CD4-positive, alpha-beta T cell treated with Interleukin-6 for 4 hours (primary cell): ENCODE measurements around the gene ARID1B.

Experiments used
- DNase-seq: peaks from one replicate; pipeline ENCODE4 v3.0.0-alpha.2; 2020; ENCODE audit warnings: mixed read lengths

Gene ARID1B

DNA sequence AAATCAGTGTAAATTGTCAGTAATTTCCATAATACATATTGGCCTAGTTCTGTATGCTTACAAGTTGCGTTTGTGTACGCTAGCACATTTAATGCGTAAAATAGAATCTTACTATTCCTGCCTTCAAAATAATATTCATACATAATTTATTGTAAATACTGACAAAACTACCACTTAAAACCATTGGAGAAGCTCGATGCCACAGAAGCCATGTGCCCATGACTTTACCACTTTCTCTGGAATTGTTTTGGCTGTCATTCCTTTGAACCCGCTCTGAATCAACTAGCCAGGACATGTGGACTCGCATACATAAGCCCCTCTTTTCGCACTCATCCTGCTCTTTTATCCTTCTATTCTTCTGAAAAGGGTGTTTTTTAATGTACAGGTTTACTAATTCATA lies 394.6 kb downstream of the ARID1B start:
- DNase-seq: no peak

GRCh38 chr6:157172231-157172701 lies 395.1 kb downstream of the ARID1B start:
- DNase-seq: no peak

DNA sequence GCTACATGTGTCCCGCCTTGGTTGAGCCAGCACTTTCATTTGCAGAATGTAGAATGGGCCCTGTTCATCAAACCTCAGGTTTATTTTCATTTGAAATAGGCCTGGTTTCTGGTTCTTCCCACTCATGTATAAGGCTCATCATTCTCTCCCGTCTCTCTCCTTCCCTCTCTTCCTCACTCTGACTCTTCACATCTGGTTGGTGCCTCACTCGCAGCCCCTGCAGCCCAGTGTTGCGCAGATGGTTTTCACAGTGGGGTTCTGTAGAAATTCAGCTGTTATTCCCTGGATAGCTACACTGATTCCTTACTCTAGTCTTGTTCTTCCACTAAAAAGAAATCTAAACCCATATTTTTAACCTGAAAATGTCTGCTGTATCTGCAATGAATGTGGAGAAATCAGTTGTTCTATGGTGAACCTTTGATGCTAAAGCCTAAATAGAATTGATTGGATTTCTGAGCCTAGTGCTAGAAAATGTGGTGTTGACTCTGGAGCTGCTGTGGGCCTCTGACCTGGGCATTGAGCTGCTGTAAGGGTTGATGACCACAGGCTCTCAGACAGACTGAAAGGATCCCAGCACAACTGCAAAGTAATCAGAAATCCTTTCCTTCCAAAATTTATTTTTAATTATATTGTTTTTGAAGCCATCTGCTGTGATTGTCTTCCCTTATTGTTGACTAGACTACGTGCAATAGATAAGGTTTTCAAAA lies 395.8 kb downstream of the ARID1B start:
- DNase-seq: no peak

DNA sequence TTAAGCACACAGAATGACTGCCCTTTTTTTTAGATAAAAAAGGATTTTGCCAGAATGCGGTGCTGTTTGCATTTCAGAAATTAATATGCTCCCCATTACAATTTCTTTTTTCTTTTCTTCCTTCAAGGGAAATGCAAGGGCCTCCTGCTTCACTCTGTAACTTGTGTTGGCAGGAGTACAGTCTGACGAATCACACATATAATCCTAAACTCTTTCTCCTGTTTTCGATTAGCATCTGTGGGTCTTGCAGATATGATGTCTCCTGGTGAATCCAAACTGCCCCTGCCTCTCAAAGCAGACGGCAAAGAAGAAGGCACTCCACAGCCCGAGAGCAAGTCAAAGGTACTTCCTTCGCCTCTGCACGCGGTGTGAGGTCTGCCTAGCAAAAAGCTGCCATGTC lies 396.6 kb downstream of the ARID1B start:
- no peak for DNase-seq

GRCh38 chr6:157174731-157175130 lies 397.6 kb downstream of the ARID1B start:
- no peak for DNase-seq

DNA sequence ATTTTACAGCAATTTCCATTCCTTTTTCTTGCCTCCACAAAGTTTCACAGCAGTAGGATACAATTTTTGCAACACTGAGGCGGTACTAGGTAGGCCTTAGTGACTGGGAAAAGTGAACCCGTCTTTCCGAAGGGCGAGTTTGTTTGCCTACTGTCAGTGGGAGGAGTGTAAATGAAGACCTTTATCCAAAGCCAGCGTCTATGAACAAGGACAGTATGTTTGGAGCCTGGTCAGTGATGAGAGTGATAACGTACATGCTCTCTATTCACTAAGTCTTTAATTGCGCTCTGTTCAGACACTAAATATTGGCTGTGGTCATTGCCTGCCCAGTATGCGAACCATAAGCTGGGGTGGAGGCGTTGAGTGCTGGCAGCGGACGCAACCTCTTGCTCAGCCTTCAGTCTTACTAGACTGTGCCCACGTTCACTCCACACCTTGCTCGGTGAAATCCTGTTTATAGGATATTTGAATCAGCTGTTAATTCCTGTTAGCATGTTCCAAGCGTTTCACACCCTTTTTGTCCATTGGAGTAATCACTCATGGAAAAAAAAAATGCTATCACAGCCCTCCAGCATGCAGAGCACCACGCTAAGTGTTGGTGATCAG lies 400.7 kb downstream of the ARID1B start:
- no peak for DNase-seq

DNA sequence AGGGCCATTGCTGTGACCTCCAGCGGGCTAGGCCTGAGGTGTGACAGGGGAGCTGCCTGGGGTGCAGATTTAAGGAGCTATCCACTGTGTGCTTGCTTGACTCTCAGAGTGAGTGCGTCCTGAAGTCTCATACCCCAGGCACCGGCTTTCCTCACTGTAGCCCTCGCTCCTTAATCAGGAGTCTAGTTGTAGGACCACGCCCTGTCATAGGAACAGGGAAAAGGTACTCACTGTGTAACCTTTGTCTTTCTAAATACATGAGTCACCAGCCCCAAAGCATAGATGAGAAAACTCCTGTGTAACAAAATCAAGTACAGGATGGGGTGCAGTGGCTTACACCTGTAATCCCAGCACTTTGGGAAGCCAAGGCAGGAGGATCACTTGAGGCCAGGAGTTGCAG lies 404.5 kb downstream of the ARID1B start:
- DNase-seq: no peak

DNA sequence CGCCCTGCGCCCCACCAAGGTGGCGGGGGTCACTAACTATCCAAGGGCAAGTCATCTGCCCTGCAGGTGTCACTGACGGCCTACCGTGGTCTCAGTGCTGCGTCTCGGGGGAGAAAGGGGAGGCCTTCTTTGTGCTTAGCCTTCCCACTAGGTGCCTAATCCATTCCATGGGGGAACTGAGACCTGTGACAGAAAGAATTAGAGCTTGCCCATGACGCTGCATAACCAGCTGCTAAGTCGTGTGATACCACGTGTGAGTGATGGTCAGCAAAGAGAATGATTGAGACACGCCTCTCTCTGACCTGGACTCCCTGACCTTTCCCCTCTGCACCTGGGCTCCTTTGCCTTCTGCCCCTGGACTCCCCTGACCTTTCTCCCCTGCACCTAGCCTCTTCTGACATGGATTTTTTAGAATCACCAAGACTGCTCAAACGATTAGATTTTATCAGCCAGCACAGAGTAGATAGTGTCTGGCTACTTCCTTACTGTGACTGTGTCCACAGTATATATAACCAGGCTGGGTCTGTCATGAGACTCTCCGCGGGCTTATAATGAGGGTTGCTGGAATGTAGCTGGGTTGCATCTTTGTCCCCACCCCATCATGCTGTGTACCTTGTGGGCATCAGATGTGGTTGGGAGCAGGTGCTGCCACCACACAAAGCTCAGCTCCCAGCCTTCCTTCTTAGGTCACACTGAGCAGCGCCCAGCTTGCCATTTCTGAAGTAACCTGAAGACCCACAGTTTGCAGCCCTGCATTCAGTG lies 405.5 kb downstream of the ARID1B start:
- DNase-seq: no peak

DNA sequence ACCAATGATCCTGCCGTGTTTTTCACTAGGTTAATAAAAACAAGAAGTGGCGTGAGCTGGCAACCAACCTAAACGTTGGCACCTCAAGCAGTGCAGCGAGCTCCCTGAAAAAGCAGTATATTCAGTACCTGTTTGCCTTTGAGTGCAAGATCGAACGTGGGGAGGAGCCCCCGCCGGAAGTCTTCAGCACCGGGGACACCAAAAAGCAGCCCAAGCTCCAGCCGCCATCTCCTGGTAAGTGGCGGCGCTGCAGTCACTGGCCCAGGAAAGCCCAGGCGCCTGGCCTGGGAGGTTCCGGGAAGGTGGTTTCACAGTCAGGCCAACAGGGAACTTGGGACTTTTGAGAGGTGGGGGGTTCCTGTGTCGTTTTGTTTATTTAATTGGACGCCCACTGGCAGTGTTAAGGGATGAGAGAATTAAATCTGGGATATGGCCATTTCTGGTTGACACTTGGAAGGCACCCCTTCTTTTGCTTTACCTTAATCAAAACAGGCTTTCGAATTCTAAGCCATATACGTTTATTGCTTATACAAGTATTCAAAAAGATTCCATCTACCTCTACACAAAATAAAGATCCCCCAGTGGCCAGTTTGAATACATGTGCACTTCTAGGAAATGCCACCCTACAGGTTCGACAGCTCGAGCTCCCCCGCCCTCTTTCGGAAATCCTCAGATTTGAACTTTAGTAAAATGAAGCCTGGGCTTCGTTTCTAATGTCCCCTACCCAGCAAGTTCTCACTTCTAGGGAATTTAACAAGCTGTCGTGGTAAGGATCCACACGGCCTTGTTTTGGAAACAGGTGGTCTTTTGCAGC lies 407.2 kb downstream of the ARID1B start:
- peak; percentile 63 for DNase-seq

DNA sequence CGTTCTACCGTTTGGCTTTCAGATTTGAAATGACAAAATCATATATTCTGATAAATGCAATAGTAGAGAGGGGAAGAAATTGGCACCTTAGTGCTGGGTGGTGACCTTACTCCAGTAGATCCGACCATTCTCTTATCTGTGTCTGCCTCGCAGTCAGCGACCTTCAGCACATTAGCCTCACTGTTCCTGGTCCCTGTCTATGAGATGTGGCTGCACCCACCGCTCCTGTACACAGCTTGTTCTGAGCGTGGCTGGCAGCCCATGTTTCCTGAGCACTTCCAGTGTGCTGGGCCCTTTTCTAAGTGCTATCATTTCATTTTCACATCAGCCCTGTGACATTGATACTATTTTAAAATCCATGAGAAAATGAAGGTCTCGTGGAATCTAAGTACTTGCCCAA lies 408.0 kb downstream of the ARID1B start:
- DNase-seq: no peak

- no peak for DNase-seq
These were observed 408.8 kb downstream of the ARID1B start for GRCh38 chr6:157185986-157186385.

GRCh38 chr6:157186785-157187181 lies 409.6 kb downstream of the ARID1B start:
- DNase-seq: no peak

DNA sequence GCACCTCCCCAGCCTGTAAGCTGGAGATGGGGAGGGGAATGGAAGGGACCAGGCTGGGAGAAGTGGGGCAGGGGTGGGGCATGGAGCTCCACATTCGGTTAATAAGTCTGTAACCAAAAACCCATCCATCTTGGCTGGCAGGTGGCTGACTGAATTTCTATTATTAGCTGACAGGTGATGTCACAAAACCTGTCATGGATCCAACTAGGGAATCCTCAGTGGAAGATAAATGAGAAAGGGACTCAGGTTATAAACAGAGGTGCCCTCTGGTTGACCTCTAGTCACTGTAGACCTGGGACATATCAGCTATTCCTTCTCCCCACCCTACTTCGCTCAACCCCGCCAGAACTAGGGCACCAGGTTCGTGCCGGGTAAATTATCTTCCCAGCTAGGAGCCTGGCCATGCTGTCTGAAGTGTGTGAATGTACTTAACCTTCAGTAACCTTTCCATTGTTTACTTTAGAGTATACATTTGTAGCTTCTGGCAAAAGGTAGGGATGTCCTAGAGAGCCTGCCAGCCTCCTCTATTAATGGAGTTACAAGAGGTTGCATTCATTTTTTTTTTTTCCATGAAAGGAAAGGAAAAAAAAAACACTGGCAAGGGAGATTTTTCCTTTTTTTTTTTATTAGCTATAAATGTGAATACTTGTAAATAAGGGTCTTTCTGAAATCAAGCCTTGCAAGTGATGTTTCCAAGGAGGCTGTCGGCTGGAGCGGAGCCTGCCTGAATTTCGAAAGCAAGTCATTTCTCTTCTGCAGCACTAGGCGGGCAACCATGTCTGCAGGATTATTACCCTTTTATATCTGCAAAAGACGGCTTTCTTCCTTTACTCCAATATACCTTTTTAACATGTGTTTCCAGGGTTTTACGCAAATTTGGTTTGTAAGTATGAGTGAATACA lies 410.3 kb downstream of the ARID1B start:
- no peak for DNase-seq

DNA sequence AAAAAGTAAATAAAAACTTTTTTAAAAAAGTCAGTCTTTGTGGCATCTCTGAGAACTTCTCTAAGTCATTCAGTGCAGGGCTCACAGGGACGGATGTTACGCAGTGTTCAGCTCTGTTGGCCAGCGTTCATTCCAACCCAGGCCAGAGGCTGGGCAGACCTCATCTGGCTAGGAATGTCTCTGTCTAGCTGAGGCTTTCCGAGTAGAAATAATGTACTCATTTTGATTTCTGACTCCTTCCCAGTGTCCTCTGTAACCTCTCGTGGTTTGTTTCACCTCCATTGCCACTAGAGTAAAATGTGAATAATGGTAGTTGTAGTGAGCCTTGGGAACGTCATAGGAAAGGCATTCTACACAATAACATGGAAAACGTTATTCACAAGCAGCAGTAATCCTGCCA lies 411.0 kb downstream of the ARID1B start:
- DNase-seq: no peak

- DNase-seq: no peak
These were observed 416.3 kb downstream of the ARID1B start for GRCh38 chr6:157193443-157193996.

GRCh38 chr6:157194110-157194509 lies 416.9 kb downstream of the ARID1B start:
- DNase-seq: no peak

DNA sequence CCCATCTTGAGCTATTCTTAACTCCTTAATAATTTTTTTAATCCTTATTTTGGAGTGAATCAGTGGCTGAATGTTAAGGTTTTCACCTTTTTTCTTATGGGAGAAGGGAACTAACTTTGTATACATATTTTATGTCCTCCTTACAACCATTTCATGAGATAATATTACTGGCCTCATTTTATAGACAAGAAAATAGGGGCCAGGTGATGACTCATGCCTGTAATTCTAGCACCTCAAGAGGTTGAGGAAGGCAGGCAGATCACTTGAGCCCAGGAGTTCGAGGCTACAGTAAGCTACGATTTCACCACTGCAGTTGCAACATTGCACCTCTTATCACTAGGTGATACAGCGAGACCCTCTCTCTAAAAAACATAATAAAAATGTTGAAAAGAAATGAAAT lies 417.5 kb downstream of the ARID1B start:
- DNase-seq: no peak

- no peak for DNase-seq
These were observed 419.2 kb downstream of the ARID1B start for GRCh38 chr6:157196391-157196790.

DNA sequence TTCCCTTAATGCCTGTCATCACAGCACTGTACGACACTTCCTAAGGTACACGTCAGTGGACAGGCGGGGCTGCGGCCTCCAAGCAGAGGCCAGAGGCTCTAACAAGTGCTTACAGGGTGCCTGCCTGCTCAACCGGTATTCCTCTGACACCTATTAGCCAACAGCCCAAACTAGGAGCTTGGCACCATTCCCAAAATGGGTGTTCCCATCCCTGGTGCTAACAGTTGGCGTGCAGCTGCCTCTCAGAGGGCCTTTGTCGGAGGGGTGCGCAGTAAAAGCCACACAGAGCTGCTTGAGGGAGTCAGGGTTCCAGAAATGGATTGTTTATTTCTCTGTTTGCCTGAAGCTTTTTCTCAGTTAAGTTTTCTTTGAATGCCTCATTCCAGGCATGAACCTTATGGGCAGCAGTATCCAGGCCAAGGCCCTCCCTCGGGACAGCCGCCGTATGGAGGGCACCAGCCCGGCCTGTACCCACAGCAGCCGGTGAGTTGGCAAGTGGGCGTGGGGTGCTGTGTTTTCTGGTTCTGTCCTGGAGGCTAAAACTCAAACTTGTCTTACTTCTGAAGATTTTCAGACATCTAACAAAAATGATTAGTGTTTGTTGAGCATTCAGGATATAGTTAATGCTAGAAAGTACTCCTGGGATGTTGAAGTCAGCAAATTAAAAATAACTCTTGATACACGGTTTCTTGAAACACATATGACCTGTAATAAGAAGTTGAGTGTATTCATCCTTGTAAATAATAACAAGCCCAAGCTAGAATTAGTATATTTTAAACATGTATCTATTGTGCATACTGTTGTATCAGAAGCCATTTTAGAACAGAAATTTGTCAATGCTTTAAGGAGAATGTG lies 421.5 kb downstream of the ARID1B start:
- no peak for DNase-seq

- DNase-seq: no peak
These were observed 422.9 kb downstream of the ARID1B start for GRCh38 chr6:157200117-157200516.

DNA sequence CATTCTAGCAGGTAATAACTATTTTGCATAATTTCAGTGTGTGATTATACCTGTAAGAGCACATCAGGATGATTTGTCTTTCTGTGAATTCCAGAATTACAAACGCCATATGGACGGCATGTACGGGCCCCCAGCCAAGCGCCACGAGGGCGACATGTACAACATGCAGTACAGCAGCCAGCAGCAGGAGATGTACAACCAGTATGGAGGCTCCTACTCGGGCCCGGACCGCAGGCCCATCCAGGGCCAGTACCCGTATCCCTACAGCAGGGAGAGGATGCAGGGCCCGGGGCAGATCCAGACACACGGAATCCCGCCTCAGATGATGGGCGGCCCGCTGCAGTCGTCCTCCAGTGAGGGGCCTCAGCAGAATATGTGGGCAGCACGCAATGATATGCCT lies 423.4 kb downstream of the ARID1B start:
- DNase-seq: no peak
